Peyer's patch (tissue), 4 donors: ENCODE measurements around the gene ATPAF2. TPM values are rescaled to one million over a fixed set of nuclear protein-coding genes. Genes with fewer than 3 reads are reported as not detected.

ENCODE experiments used
- DNase-seq, 3 donors: peaks; one replicate each; pipeline ENCODE4 v3.0.0-alpha.2; 2017 to 2019
- H3K27ac ChIP-seq, 4 donors: fragments of 200-600 bp; sonication (generic); one replicate each; pipeline ENCODE4 v1.5.1; 2016 to 2019
- H3K27me3 ChIP-seq, 2 donors: fragments of 200-600 bp; sonication (generic); one replicate each; pipeline ENCODE4 v1.5.1; 2019
- H3K36me3 ChIP-seq, 3 donors: fragments of 200-600 bp; sonication (generic); one replicate each; pipeline ENCODE4 v1.5.1; 2016 to 2019
- H3K4me1 ChIP-seq, 4 donors: fragments of 200-600 bp; sonication (generic); one replicate each; pipeline ENCODE4 v1.5.1; 2016 to 2019
- H3K4me3 ChIP-seq, 4 donors: fragments of 200-600 bp; sonication (generic); 1 replicate in 3 of 4; 2 replicates in 1 of 4; pipeline ENCODE4 v1.5.1; 2016 to 2019; ENCODE audit warnings: mild to moderate bottlenecking in 1 of 4
- H3K9me3 ChIP-seq, 4 donors: fragments of 200-600 bp; sonication (generic); one replicate each; pipeline ENCODE4 v1.5.1; 2016 to 2019; ENCODE audit warnings: mild to moderate bottlenecking in 1 of 4
- POLR2A ChIP-seq, 2 donors: fragments of 450-650 bp; IDR thresholded peaks; one replicate each; pipeline ENCODE4 v1.5.1; 2017; ENCODE audit warnings: antibody characterized with exemption in 2 of 2, mild to moderate bottlenecking in 2 of 2, moderate library complexity in 2 of 2
- total RNA-seq, 4 donors: library from RNA; depleted of rRNA; stranded (reverse); fragments of >200 nt; gene quantifications; one replicate each; pipeline ENCODE4 v1.1.0, GENCODE V29; 2016
- TF ChIP-seq, protein P1 (sequence below), 6 experiments: fragments of 450-650 bp in 4 of 6; fragments of 200-600 bp in 2 of 6; sonication (generic) in 1 of 6; IDR thresholded peaks; one replicate each; pipeline ENCODE4 v1.5.1; 2017 to 2019; ENCODE audit warnings: antibody characterized with exemption in 6 of 6, mild to moderate bottlenecking in 3 of 6, moderate library complexity in 1 of 6

ATPAF2 gene
- total RNA-seq, 4 donors from 2014 or later, result 9.8 to 60.2 (median 29.7) TPM

DNA sequence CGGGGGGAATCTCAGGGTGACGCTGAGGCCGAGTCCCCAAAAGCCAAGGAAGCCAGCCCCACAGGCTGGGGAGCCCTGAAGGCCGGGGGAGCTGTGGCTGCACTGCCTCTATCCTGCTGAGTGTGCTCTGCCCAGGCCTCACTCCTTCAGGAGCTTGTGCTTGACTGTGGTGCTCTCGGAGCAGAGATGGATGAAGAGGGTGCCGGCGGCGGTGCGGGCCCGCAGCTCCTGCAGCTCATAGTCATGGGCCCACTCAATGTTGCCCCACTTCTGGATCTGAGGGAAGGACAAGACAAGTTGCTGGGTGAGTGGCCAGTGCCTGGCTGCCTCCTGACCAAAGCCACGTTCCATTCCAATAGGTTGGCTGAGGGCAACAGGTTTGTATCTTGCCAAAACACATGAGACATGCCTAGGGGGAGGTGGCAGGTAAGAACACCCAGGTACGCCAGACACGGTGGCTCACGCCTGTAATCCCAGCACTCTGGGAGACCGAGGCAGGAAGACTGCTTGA lies 20.5 kb downstream of the ATPAF2 start:
- Histone ChIP-seq H3K4me3 (no peak overlapping the region), H3K27ac (no peak overlapping the region), H3K9me3 (no peaks in the 10 kb centered on the region), H3K4me1 (no peaks in the 10 kb centered on the region), H3K36me3 (peaks cover 0 to 29% (median 0%) of the 10 kb centered on the region in 3 donors), H3K27me3 (no peaks in the 10 kb centered on the region)
- DNase-seq, result no peak
- TF ChIP-seq, protein P1, sequence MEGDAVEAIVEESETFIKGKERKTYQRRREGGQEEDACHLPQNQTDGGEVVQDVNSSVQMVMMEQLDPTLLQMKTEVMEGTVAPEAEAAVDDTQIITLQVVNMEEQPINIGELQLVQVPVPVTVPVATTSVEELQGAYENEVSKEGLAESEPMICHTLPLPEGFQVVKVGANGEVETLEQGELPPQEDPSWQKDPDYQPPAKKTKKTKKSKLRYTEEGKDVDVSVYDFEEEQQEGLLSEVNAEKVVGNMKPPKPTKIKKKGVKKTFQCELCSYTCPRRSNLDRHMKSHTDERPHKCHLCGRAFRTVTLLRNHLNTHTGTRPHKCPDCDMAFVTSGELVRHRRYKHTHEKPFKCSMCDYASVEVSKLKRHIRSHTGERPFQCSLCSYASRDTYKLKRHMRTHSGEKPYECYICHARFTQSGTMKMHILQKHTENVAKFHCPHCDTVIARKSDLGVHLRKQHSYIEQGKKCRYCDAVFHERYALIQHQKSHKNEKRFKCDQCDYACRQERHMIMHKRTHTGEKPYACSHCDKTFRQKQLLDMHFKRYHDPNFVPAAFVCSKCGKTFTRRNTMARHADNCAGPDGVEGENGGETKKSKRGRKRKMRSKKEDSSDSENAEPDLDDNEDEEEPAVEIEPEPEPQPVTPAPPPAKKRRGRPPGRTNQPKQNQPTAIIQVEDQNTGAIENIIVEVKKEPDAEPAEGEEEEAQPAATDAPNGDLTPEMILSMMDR (IDR thresholded peaks at IDR 0.05), result no peak
- TF ChIP-seq POLR2A (IDR thresholded peaks at IDR 0.05), result no peak

DNA sequence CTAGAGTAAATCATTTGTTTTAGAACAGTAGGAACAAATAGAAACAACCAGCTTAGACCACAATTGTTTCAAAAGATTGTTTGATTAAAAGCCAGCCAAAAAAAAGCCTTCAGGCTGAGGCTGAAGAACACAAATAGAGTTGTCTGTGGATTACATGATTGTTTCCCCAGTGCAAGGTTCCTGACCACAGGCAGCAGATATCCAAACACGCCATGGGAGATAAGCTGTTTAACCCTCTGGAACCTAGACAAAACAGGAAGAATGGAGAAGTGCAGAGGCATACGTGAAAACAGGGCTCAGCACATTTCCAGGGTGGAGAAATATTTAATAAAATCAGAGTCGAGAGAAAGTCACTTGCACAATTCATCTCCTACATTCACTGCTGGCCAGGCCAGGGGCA lies 21.0 kb downstream of the ATPAF2 start:
- H3K27ac ChIP-seq, result no peak overlapping the region
- no peaks in the 10 kb centered on the region for H3K4me1 ChIP-seq
- no peak overlapping the region for H3K4me3 ChIP-seq
- no peak for DNase-seq
- H3K9me3 ChIP-seq, result no peaks in the 10 kb centered on the region
- H3K36me3 ChIP-seq, result peaks cover 0 to 29% (median 0%) of the 10 kb centered on the region in 3 donors
- TF ChIP-seq, protein P1 (IDR thresholded peaks at IDR 0.05), result no peak
- TF ChIP-seq POLR2A (IDR thresholded peaks at IDR 0.05), result no peak
- H3K27me3 ChIP-seq, result no peaks in the 10 kb centered on the region

DNA sequence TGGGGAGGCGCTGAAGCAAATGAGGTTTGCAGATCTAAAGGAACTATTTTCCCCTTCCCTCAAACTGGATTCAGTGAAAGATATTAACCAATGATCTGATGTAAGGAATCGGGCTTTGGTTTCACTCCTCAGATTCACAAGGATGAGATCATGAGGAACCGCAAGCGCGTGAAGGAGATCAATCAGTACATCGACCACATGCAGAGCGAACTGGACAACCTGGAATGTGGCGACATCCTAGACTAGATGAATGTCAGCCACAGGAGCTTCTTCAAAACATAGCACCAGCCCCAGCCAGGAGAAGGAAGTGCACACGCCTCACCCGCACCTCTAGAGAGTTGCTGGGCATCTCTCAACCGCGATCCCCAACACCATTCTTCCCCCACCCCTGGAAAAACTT lies 22.5 kb downstream of the ATPAF2 start:
- Histone ChIP-seq H3K9me3 (no peaks in the 10 kb centered on the region), H3K4me1 (no peaks in the 10 kb centered on the region), H3K27ac (no peak overlapping the region), H3K36me3 (peaks cover 0 to 22% (median 0%) of the 10 kb centered on the region in 3 donors), H3K27me3 (no peaks in the 10 kb centered on the region), H3K4me3 (no peak overlapping the region)
- TF ChIP-seq, protein P1 (IDR thresholded peaks at IDR 0.05), result no peak
- DNase-seq, result no peak

- H3K4me1 ChIP-seq, result no peaks in the 10 kb centered on the region
- no peak for DNase-seq
- H3K36me3 ChIP-seq, result peaks cover 0 to 14% (median 0%) of the 10 kb centered on the region in 3 donors
Measured at GRCh38 chr17:18015593-18015992, 23.4 kb downstream of the ATPAF2 start.

GRCh38 chr17:18014006-18014405 lies 25.0 kb downstream of the ATPAF2 start:
- Histone ChIP-seq H3K9me3 (no peaks in the 10 kb centered on the region), H3K27ac (no peak overlapping the region), H3K36me3 (peaks cover 0 to 14% (median 0%) of the 10 kb centered on the region in 3 donors), H3K4me3 (no peak overlapping the region), H3K27me3 (no peaks in the 10 kb centered on the region), H3K4me1 (no peaks in the 10 kb centered on the region)
- DNase-seq, result no peak
- no peak for TF ChIP-seq POLR2A (IDR thresholded peaks at IDR 0.05)
- TF ChIP-seq, protein P1 (IDR thresholded peaks at IDR 0.05), result no peak

More at GRCh38 chr17:18015593-18015992, 23.4 kb downstream of the ATPAF2 start:
- H3K27me3 ChIP-seq, result no peaks in the 10 kb centered on the region
- no peaks in the 10 kb centered on the region for H3K9me3 ChIP-seq
- H3K27ac ChIP-seq, result no peak overlapping the region
- TF ChIP-seq, protein P1 (IDR thresholded peaks at IDR 0.05), result no peak
- no peak for TF ChIP-seq POLR2A (IDR thresholded peaks at IDR 0.05)
- no peak overlapping the region for H3K4me3 ChIP-seq

DNA sequence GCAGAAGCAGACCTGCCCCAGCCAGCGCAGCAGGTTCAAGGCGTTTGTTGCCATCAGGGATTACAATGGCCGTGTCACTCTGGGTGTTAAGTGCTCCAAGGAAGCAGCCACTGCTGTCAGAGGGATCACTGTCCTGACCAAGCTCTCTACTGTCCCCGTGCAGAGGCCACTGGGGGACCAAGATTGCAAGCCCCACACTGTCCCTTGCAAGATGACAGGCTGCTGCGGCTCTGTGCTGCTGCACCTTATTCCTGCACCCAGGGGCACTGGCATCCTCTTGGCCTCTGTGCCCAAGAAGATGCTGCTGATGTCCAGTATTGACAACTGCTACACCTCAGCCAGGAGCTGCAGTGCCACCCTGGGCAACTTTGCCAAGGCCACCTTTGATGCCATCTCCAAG lies 27.7 kb downstream of the ATPAF2 start:
- Histone ChIP-seq H3K36me3 (peaks cover 0 to 14% (median 0%) of the 10 kb centered on the region in 3 donors), H3K4me3 (no peak overlapping the region), H3K27ac (no peak overlapping the region), H3K27me3 (no peaks in the 10 kb centered on the region), H3K4me1 (no peaks in the 10 kb centered on the region), H3K9me3 (no peaks in the 10 kb centered on the region)
- no peak for DNase-seq
- no peak for TF ChIP-seq POLR2A (IDR thresholded peaks at IDR 0.05)
- TF ChIP-seq, protein P1 (IDR thresholded peaks at IDR 0.05), result no peak
